Ascending aorta (tissue), 1 donor: Measurements from ENCODE around the gene PLET1. TPM values are rescaled to one million over a fixed set of nuclear protein-coding genes. Genes with fewer than 3 reads are reported as not detected.

ENCODE experiments used
- total RNA-seq: library from RNA; depleted of rRNA; stranded (reverse); fragments of >200 nt; gene quantifications from one replicate; pipeline ENCODE4 v1.1.0, GENCODE V29; 2016

PLET1 gene
- total RNA-seq, 1 donor from 2014 or later: not detected

Other genes with a start within 250 kb of the PLET1 start
- 21.3 TPM for gene DLAT, start 235.5 kb downstream of the PLET1 start, total RNA-seq
- not detected for gene PIH1D2, start 186.8 kb downstream of the PLET1 start, total RNA-seq
- gene NKAPD1, start 186.6 kb downstream of the PLET1 start, total RNA-seq: 12.2 TPM
- 28.9 TPM for gene TIMM8B, start 174.1 kb downstream of the PLET1 start, total RNA-seq
- 68.5 TPM for gene SDHD, start 174.0 kb downstream of the PLET1 start, total RNA-seq
- 9.0 TPM for gene IL18, start 96.8 kb downstream of the PLET1 start, total RNA-seq
- not detected for gene TEX12, start 93.5 kb downstream of the PLET1 start, total RNA-seq
- gene BCO2, start 85.3 kb downstream of the PLET1 start, total RNA-seq: not detected
- 13.5 TPM for gene PTS, start 34.4 kb downstream of the PLET1 start, total RNA-seq